ENCODE results near the gene GNAQ. TPM values are rescaled to one million over a fixed set of nuclear protein-coding genes. Genes with fewer than 3 reads are reported as not detected.

Gene GNAQ
- total RNA-seq, 1 experiment from 2014 or later: 48.6 TPM

GRCh38 chr9:78074385-78075291, 43.0 kb upstream of the GNAQ start:
- Histone ChIP-seq H3K14ac (ENCODE audit: insufficient read depth, low read length) (no peak overlapping the region), H2BK15ac (ENCODE audit: low read depth, low read length) (no peak overlapping the region), H2AK5ac (ENCODE audit: insufficient read length, low read length) (no peak overlapping the region), H4K5ac (ENCODE audit: insufficient read length, low read depth, low read length) (no peak overlapping the region), H3K23ac (ENCODE audit: insufficient read length, low read depth, low read length) (no peak overlapping the region), H3K4me1 (ENCODE audit: insufficient read depth, low read length) (no peaks in the 10 kb centered on the region), H2BK5ac (ENCODE audit: insufficient read length, low read length) (no peak overlapping the region), H3K18ac (ENCODE audit: insufficient read length, low read depth, low read length) (no peak overlapping the region), H3K27ac (ENCODE audit: insufficient read length, low read depth, low read length) (no peak overlapping the region), H3K23me2 (ENCODE audit: insufficient read length, low read depth, low read length, poor library complexity, severe bottlenecking) (no peaks in the 10 kb centered on the region), H4K20me1 (ENCODE audit: control insufficient read depth, insufficient read depth, insufficient read length) (no peaks in the 10 kb centered on the region), H3K27me3 (ENCODE audit: insufficient read depth, low read length) (no peaks in the 10 kb centered on the region), H3K79me2 (ENCODE audit: insufficient read depth, low read length) (no peaks in the 10 kb centered on the region), H4K91ac (ENCODE audit: insufficient read length, low read depth, low read length) (no peak overlapping the region), H4K8ac (replicated peaks; ENCODE audit: insufficient read length, low read depth, low read length) (no peak overlapping the region), H3K4ac (ENCODE audit: low read depth, low read length) (no peak overlapping the region), H3K9ac (ENCODE audit: extremely low read depth, insufficient read length, low read length) (no peak overlapping the region), H3K79me1 (ENCODE audit: insufficient read depth, low read depth, low read length, poor library complexity, severe bottlenecking) (no peaks in the 10 kb centered on the region), H3K56ac (ENCODE audit: insufficient read length, low read depth, low read length) (no peak overlapping the region), H3K4me2 (ENCODE audit: insufficient read depth, insufficient read length, low read length) (no peak overlapping the region), H2BK20ac (ENCODE audit: low read depth, low read length, poor library complexity, severe bottlenecking) (no peak overlapping the region), H2BK120ac (ENCODE audit: low read depth, low read length, poor library complexity, severe bottlenecking) (no peak overlapping the region), H2BK12ac (ENCODE audit: insufficient read length, low read depth, low read length) (no peak overlapping the region), H2AFZ (ENCODE audit: low read length) (no peak overlapping the region), H3K9me3 (ENCODE audit: control insufficient read depth, low read depth, low read length) (no peaks in the 10 kb centered on the region), H3T11ph (ENCODE audit: low read length) (no peak overlapping the region)
- Mint-ChIP-seq H3K27ac (no peak overlapping the region), H3K27me3 (ENCODE audit: low read depth) (peaks cover 4% of the 10 kb centered on the region), H3K4me1 (peaks cover 0 to 3% of the 10 kb centered on the region in 2 experiments; a peak in 1 of 4 replicates), H3K36me3 (ENCODE audit: insufficient read depth in 1 of 3, low read depth in 3 of 3) (peaks cover 0 to 9% (median 6%) of the 10 kb centered on the region in 3 experiments; a peak in 3 of 7 replicates), H3K9me3 (peaks cover 15 to 20% of the 10 kb centered on the region in 2 experiments; a peak in 4 of 5 replicates), H3K4me3 (no peak overlapping the region)
- WGBS (ENCODE audit: extremely low coverage, insufficient read length, low lambda C conversion rate): no CpG with 5 or more reads among the region's 4 CpGs
- no peak for DNase-seq
- TF ChIP-seq CTCF (conservative IDR thresholded peaks at IDR 0.05): no peak
